ENCODE data around the gene ALDOC.
"Not testable (repeated sequence)": the region's sequence is repeated elsewhere in the genome, so short reads cannot be mapped to it uniquely, and the experiment has no call there.

DNA sequence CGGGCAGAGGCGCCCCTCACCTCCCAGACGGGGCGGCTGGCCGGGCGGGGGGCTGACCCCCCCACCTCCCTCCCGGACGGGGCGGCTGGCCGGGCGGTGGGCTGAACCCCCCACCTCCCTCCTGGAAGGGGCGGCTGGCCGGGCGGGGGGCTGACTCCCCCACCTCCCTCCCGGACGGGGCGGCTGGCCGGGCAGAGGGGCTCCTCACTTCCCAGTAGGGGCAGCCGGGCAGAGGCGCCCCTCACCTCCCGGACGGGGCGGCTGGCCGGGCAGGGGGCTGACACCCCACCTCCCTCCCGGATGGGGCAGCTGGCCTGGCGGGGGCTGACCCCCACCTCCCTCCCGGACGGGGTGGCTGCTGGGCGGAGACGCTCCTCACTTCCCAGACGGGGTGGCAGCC, 27.3 kb upstream of the ALDOC start:
- not testable (repeated sequence) for TF ChIP-seq CTCF (conservative IDR thresholded peaks at IDR 0.05; ENCODE audit: low read length); EZH2phosphoT487 (IDR thresholded peaks at IDR 0.05; ENCODE audit: borderline replicate concordance)

Measured in Loucy (cell line).